ENCODE data around the gene KCTD14.
"Not testable (repeated sequence)": the region's sequence is repeated elsewhere in the genome, so short reads cannot be mapped to it uniquely, and the experiment has no call there.

The KCTD14 gene

GRCh38 chr11:78025378-78025777 lies 2.3 kb upstream of the KCTD14 start:
- DNase-seq, result no peak

GRCh38 chr11:78023426-78023825 lies 350 bp upstream of the KCTD14 start:
- DNase-seq, result no peak

- DNase-seq, result no peak
These were observed 1.5 kb downstream of the KCTD14 start for GRCh38 chr11:78021611-78022010.

DNA sequence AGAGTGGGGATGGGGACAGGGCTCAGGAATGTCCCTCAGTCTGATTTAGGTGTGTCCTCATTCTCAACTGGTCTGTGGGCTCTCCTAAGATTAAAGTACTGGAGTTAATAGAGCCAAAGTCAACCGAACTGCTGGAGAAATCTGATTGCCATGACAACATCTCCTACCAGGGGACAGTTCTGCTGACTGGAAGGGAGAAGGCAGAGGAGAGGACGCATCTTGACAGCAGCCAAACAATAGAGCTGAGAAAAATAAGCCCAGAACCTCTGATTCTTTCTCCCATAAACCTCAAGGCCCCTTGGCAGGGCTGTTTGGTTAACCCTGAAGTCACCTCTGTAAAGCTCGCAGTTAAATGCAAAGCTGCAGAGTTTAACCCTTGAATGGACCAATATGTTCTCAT lies 2.8 kb downstream of the KCTD14 start:
- DNase-seq, result peak in 3 of 51 donors; percentile 2 to 11 (median 8)

DNA sequence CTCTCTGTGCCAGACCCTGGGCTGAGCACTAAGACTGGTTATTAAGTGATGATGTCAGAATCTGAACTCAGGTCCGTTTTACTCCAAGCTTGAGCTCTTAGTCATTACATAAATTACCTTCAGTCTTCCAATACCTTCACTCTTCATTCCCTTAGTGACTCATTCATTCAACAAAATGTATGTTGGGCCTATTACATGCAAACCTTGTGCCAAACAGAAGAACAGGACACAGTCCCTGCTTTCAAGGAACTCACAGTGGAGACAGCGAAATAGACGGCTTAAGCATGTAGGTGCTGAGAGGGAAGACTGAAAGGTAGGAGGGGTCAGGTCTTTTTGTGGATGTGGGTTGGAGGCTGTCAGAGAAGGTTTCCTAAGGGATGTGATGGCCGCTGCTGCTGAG lies 3.3 kb downstream of the KCTD14 start:
- DNase-seq, result no peak

- no peak for DNase-seq
These were observed 7.2 kb downstream of the KCTD14 start for GRCh38 chr11:78015878-78016277.

DNA sequence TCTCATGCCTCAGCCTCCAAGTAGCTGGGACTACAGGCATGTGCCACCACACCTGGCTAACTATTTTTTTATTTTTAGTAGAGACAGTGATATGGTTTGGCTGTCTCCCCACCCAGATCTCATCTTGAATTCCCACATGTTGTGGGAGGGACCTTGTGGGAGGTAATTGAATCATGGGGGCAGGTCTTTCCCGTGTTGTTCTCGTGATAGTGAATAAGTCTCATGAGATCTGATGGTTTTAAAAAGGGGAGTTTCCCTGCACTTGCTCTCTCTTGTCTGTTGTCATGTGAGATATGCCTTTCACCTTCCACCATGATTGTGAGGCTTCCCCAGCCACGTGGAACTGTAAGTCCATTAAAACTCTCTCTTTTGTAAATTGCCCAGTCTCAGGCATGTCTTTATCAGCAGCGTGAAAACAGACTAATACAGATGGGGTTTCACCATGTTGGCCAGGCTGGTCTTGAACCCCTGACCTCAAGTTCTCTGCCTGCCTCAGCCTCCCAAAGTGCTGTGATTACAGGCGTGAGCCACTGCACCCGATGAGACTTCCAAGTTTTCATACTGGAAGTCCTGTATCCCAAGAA lies 8.0 kb downstream of the KCTD14 start:
- not testable (repeated sequence) for DNase-seq

- no peak for DNase-seq
These were observed 11.8 kb downstream of the KCTD14 start for GRCh38 chr11:78011301-78011700.

DNA sequence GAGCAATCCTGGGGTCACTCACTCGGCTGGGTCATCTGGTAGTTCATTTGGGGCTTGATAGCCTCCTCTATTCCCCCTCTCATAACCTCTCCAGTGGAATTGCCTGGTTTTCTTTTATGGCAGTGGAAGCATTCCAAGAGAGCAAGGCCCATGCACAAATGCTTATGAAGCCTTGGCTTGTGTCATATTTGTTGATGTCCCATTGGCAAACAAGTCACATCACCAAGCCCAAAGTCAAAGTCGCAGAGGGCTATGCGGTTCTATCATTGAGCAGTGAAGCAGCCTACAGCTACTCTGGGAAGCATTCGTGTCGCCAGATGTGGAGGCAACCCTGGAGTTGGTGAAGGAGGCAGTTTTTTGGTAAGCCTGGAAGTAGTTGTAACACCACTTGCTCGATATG lies 12.3 kb downstream of the KCTD14 start:
- no peak for DNase-seq

DNA sequence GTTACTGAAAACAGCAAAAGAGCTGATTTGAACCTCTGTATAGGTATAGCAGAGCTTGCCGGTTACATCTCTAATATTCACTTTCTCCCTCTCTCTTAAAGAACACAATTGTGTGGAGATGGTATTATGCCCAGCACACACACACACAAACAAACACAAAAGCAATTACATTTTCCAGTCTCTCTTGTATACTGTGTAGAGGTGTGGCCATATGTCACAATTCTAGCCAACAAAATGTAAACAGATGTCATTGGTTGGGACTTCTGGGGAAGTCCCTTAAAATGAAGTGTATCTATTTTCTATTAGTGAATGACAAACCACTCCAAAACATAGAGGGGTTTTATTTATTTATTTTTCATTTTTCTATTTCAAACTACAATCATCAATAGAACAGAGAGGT lies 12.8 kb downstream of the KCTD14 start:
- DNase-seq, result no peak

- DNase-seq, result no peak
These were observed 14.0 kb downstream of the KCTD14 start for GRCh38 chr11:78009062-78009461.

DNA sequence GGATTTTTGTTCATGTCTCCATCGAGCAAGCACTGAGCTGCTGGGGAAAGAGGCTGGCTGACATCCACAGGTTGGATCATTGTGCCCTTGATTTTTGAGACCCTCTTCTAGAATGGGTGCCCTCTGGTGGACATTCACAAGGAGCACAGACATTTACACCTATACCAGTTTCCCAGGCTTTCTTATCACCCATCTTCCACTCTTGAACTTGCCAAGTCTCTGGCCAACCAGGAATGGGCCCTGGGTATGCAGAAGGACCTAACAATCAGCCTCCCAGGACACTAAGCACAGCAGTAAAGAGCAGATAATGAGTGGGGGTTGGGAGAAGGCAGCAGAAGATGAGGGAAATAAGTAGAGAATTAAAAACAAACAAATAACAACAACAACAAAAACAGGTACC lies 22.9 kb downstream of the KCTD14 start:
- peak in 22 of 51 donors; percentile 3 to 71 (median 25) for DNase-seq

- DNase-seq, result no peak
These were observed 23.5 kb downstream of the KCTD14 start for GRCh38 chr11:77999446-78000030.

- DNase-seq, result peak; percentile 79 to 100 (median 99)
These were observed 28.4 kb downstream of the KCTD14 start, which contains the start of gene INTS4 for GRCh38 chr11:77994434-77995362. Gene INTS4 (minus strand): TSS chr11:77994668. CDS start chr11:77994643, 25 bp downstream.

DNA sequence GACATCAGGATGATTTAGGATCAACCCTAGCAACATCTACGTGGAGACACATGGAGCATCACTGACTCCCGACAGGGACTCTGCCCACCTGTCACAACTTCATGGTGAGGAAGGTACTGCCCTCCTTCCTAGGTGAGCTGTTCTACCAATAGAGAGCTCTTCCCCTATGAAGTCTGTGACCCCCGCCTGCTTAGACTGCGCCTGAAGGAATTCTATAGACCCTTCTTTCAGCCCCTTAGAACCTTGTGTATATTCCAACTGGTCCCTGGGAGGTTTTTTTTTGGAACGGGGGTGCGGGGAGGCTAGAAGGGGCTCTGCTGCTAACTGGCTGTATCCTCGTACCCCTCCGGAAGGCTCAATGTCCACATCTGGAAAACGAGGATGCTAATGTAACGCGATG lies 29.2 kb downstream of the KCTD14 start:
- no peak for DNase-seq

DNA sequence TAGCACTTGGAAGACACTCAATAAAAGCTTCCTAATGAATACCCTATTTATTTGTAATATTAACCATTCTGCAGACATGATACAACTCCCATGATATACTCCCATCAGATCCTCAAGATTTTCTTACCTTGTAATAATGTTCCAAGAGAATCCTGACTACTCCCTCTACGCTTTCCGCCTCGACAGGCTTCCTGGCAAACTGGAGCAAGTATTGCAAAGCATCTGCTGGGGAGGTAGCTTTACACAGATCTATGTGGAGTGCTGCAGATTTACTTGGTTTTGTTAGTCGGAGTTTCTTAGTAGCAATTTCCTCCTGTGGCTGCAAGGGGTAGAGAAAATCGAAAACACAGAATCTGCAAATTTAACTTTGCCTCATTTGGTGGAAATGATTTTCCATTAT lies 32.1 kb downstream of the KCTD14 start:
- no peak for DNase-seq

DNA sequence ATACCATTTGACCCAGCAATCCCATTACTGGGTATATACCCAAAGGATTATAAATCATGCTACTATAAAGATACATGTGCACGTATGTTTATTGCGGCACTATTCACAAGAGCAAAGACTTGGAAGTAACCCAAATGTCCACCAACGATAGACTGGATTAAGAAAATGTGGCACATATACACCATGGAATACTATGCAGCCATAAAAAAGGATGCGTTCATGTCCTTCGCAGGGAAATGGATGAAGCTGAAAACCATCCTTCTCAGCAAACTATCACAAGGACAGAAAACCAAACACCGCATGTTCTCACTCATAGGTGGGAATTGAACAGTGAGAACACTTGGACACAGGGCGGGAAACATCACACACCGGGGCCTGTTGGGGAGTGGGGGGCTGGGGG lies 36.6 kb downstream of the KCTD14 start:
- not testable (repeated sequence) for DNase-seq

GRCh38 chr11:77981346-77981947 lies 41.6 kb downstream of the KCTD14 start:
- peak in 1 of 51 donors; percentile 2 for DNase-seq

- no peak for DNase-seq
These were observed 54.7 kb downstream of the KCTD14 start for GRCh38 chr11:77968337-77968736.

DNA sequence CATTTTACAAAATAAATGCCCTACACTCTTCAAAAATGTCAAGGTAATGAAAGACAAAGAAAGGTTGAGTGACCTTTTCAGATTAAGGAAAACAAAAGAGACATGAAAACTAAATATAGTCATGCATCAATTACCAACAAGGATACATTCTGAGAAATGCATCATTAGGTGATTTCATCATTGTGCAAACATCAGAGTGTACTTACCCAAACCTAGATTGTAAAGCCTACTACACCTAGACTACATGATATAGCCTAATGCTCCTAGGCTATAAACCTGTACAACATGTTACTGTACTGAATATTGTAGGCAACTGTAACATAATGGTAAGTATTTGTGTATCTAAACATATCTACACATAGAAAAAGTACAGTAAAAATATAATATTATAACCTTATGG lies 55.3 kb downstream of the KCTD14 start:
- no peak for DNase-seq

DNA sequence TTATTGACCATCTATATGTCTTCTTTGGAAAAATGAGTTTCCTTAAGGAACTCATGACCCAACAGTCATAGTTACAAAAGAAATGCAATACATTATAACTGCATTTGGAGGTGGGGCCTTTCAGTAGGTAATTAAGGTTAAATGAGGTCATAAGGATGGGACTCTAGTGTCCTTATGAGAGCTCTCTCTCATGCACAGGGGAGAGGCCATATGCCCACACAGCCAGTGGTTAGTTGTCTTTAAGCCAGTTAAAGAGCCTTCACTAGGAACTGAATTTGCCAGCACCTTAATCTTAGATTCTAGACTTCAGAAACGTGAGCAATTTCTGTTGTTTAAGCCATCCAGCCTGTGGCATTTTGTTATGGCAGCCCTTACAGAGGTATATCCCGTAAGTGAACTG lies 56.0 kb downstream of the KCTD14 start:
- DNase-seq, result no peak

- DNase-seq, result no peak
These were observed 56.7 kb downstream of the KCTD14 start for GRCh38 chr11:77966338-77966737.
